ENCODE measurements around the gene COX15.

GRCh38 chr10:99777918-99778714 lies 46.2 kb upstream of the COX15 start:
- no peak for TF ChIP-seq TAF1 (IDR thresholded peaks at IDR 0.05; ENCODE audit: low read depth)
- TF ChIP-seq REST (IDR thresholded peaks at IDR 0.05; ENCODE audit: low read depth), result no peak
- TF ChIP-seq EP300 (IDR thresholded peaks at IDR 0.05; ENCODE audit: borderline replicate concordance), result no peak
- TF ChIP-seq NFIC (IDR thresholded peaks at IDR 0.05), result no peak; the same call in 1 of the 2 replicates
- TF ChIP-seq CREB1 (IDR thresholded peaks at IDR 0.05; ENCODE audit: low read depth), result no peak
- peak; percentile 65 for TF ChIP-seq USF1 (IDR thresholded peaks at IDR 0.05)
- no peak for TF ChIP-seq RAD21 (IDR thresholded peaks at IDR 0.05; ENCODE audit: low read depth)
- TF ChIP-seq CEBPB (IDR thresholded peaks at IDR 0.05), result no peak
- no peak for TF ChIP-seq YY1 (IDR thresholded peaks at IDR 0.05; ENCODE audit: low read depth)
- no peak for TF ChIP-seq FOXM1 (IDR thresholded peaks at IDR 0.05; ENCODE audit: borderline replicate concordance, low read depth)
- TF ChIP-seq MAX (IDR thresholded peaks at IDR 0.05), result 0 out of 2 replicates have a peak, but pooled peaks have one; percentile 43

Measured in Ishikawa (cell line).